IPS DF 6.9 (cell line): Measurements from ENCODE around the gene SCGN.

Experiments used
- DNase-seq: peaks from one replicate; pipeline ENCODE4 v3.0.0-alpha.2; 2013; ENCODE audit warnings: low read depth, low spot score
- H3K27ac ChIP-seq: one replicate; pipeline ENCODE4 v1.5.1; 2013; ENCODE audit warnings: low read length, control low read depth
- H3K27me3 ChIP-seq: 2 replicates; pipeline ENCODE4 v1.6.1; 2013; ENCODE audit warnings: mild to moderate bottlenecking, low read length; ENCODE audit not compliant: control insufficient read depth, insufficient read depth
- H3K36me3 ChIP-seq: 2 replicates; pipeline ENCODE4 v1.6.1; 2013; ENCODE audit warnings: low read length; ENCODE audit not compliant: control insufficient read depth, insufficient read depth
- H3K4me1 ChIP-seq: 2 replicates; pipeline ENCODE4 v1.6.1; 2013; ENCODE audit warnings: low read length; ENCODE audit not compliant: control insufficient read depth, insufficient read depth
- H3K4me3 ChIP-seq: 2 replicates; pipeline ENCODE4 v1.5.1; 2013; ENCODE audit warnings: mild to moderate bottlenecking, low read length
- H3K9me3 ChIP-seq: 2 replicates; pipeline ENCODE4 v1.6.1; 2013; ENCODE audit warnings: low read length, inconsistent platforms; ENCODE audit not compliant: control insufficient read depth, insufficient read depth
- WGBS: extraction: QIAGEN DNeasy Blood & Tissue Kit; methylation state at CpG from one replicate; pipeline ENCODE4 v1.1.7; 2013; ENCODE audit warnings: mixed read lengths, missing lambda C conversion rate; ENCODE audit not compliant: insufficient read length, insufficient coverage; 5-methylcytosine and 5-hydroxymethylcytosine counted together

Gene SCGN

GRCh38 chr6:25717866-25718740 is 66.1 kb downstream of the SCGN start:
- Histone ChIP-seq H3K36me3 (no peaks in the 10 kb centered on the region), H3K27me3 (no peaks in the 10 kb centered on the region), H3K4me3 (no peak overlapping the region), H3K9me3 (no peaks in the 10 kb centered on the region), H3K27ac (no peak overlapping the region), H3K4me1 (no peaks in the 10 kb centered on the region)
- DNase-seq: no peak
- WGBS: no CpG with 5 or more reads among the region's 6 CpGs

GRCh38 chr6:25726122-25726911 is 74.3 kb downstream of the SCGN start:
- no peak overlapping the region for H3K27ac ChIP-seq
- H3K36me3 ChIP-seq: no peaks in the 10 kb centered on the region
- H3K9me3 ChIP-seq: no peaks in the 10 kb centered on the region
- H3K4me1 ChIP-seq: no peaks in the 10 kb centered on the region
- no peak overlapping the region for H3K4me3 ChIP-seq
- no peaks in the 10 kb centered on the region for H3K27me3 ChIP-seq
- no CpG with 5 or more reads among the region's 37 CpGs for WGBS
- no peak for DNase-seq

GRCh38 chr6:25727028-25727427 is 75.0 kb downstream of the SCGN start:
- Histone ChIP-seq H3K36me3 (no peaks in the 10 kb centered on the region), H3K27ac (no peak overlapping the region), H3K27me3 (no peaks in the 10 kb centered on the region), H3K4me1 (no peaks in the 10 kb centered on the region), H3K4me3 (no peak overlapping the region), H3K9me3 (no peaks in the 10 kb centered on the region)
- no peak for DNase-seq
- no CpG with 5 or more reads among the region's 14 CpGs for WGBS

GRCh38 chr6:25730907-25731306 is 78.9 kb downstream of the SCGN start:
- H3K27ac ChIP-seq: no peak overlapping the region
- no peak overlapping the region for H3K4me3 ChIP-seq
- no peaks in the 10 kb centered on the region for H3K27me3 ChIP-seq
- DNase-seq: no peak
- H3K9me3 ChIP-seq: no peaks in the 10 kb centered on the region
- no CpG with 5 or more reads among the region's 3 CpGs for WGBS
- no peaks in the 10 kb centered on the region for H3K4me1 ChIP-seq
- no peaks in the 10 kb centered on the region for H3K36me3 ChIP-seq

- WGBS: no CpG with 5 or more reads among the region's 15 CpGs
- no peak overlapping the region for H3K4me3 ChIP-seq
- no peak for DNase-seq
- H3K9me3 ChIP-seq: no peaks in the 10 kb centered on the region
- no peaks in the 10 kb centered on the region for H3K4me1 ChIP-seq
- H3K36me3 ChIP-seq: no peaks in the 10 kb centered on the region
- H3K27me3 ChIP-seq: no peaks in the 10 kb centered on the region
- H3K27ac ChIP-seq: no peak overlapping the region
Observed at GRCh38 chr6:25731721-25732120, 79.7 kb downstream of the SCGN start.

GRCh38 chr6:25732468-25733198 is 80.6 kb downstream of the SCGN start:
- Histone ChIP-seq H3K27ac (no peak overlapping the region), H3K36me3 (no peaks in the 10 kb centered on the region), H3K4me1 (no peaks in the 10 kb centered on the region), H3K9me3 (no peaks in the 10 kb centered on the region), H3K27me3 (no peaks in the 10 kb centered on the region), H3K4me3 (no peak overlapping the region)
- WGBS: no CpG with 5 or more reads among the region's 30 CpGs
- DNase-seq: no peak

- no peak overlapping the region for H3K4me3 ChIP-seq
- H3K27ac ChIP-seq: no peak overlapping the region
- no peaks in the 10 kb centered on the region for H3K9me3 ChIP-seq
- H3K27me3 ChIP-seq: no peaks in the 10 kb centered on the region
- no peaks in the 10 kb centered on the region for H3K36me3 ChIP-seq
- H3K4me1 ChIP-seq: no peaks in the 10 kb centered on the region
- DNase-seq: no peak
Observed at GRCh38 chr6:25735261-25735660, 83.2 kb downstream of the SCGN start.

- Histone ChIP-seq H3K9me3 (no peaks in the 10 kb centered on the region), H3K27ac (no peak overlapping the region), H3K36me3 (no peaks in the 10 kb centered on the region), H3K4me3 (no peak overlapping the region), H3K27me3 (no peaks in the 10 kb centered on the region), H3K4me1 (no peaks in the 10 kb centered on the region)
- no peak for DNase-seq
Observed at GRCh38 chr6:25743868-25744267, 91.9 kb downstream of the SCGN start.

- H3K9me3 ChIP-seq: no peaks in the 10 kb centered on the region
- WGBS: no CpG with 5 or more reads among the region's 4 CpGs
- DNase-seq: no peak
Observed at GRCh38 chr6:25745836-25746235, 93.8 kb downstream of the SCGN start.

GRCh38 chr6:25746968-25747367 is 95.0 kb downstream of the SCGN start:
- no peak overlapping the region for H3K4me3 ChIP-seq
- H3K9me3 ChIP-seq: no peaks in the 10 kb centered on the region
- WGBS: no CpG with 5 or more reads among the region's 1 CpG
- no peak overlapping the region for H3K27ac ChIP-seq
- no peak for DNase-seq
- no peaks in the 10 kb centered on the region for H3K36me3 ChIP-seq
- H3K27me3 ChIP-seq: no peaks in the 10 kb centered on the region
- no peaks in the 10 kb centered on the region for H3K4me1 ChIP-seq

More at GRCh38 chr6:25745836-25746235, 93.8 kb downstream of the SCGN start:
- H3K27ac ChIP-seq: no peak overlapping the region
- no peak overlapping the region for H3K4me3 ChIP-seq
- no peaks in the 10 kb centered on the region for H3K4me1 ChIP-seq
- no peaks in the 10 kb centered on the region for H3K36me3 ChIP-seq
- H3K27me3 ChIP-seq: no peaks in the 10 kb centered on the region
